CMK (cell line): ENCODE data around the gene ZNF544.

Source experiments
- DNase-seq: peaks from one replicate; pipeline ENCODE4 v3.0.0-alpha.2; 2010; ENCODE audit warnings: low read depth

Gene ZNF544

GRCh38 chr19:58228585-58229254 lies at the start of gene ZNF544:
ZNF544 (plus strand) TSS chr19:58228914; CDS start chr19:58244024, 15,110 bp downstream.
- DNase-seq: peak; percentile 85

DNA sequence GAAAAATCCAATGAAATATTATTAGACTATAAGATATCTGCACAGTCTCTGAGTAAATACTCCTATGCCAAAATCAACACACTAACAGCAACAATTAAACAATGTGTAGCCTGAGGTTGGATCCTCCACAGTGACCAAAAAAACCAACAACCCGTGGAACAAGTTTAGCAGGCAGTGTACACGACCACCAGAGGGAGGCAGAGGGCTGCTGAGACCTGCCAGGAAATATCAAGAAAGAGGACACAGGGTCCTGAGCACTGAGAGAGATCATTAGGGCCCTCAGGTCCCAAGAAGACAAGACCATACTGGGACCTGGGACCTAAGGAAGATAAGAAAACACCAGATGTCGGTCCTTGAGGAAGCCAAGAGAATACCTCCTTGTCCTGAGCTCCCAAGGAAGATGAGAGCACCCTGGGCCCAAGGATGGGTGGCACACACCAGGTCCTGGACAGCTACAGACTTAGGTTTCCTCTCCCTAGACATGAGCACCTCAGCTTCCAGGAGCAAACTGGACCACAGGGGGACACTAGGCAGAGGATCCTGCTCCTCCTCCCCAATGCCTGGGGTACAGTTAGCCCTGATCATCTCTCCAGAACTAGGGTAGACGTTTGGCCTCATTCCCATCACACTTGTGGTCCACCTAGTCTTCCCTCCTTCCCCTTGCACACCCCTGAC lies 46.7 kb upstream of the ZNF544 start:
- DNase-seq: peak; percentile 79

DNA sequence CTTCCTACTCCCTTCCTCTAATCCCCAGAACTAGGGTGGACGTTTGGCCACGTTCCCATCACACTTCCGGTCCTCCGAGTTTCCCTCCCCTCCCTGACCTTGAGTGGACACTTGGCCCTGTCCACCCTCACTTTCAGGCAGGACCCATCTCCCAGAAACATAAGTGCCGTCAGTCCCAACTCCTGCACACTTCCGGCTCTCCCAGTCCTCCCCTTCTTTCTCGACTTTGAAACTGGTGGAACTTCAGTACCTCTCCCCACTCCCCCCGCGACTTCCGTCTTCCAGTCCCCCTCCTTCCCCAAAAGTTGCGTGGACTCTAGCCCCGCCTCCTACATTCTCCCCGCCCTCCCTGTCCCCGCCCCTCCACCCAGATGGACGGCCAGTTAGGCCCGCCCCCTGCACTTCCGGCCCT lies 46.1 kb upstream of the ZNF544 start:
- peak; percentile 97 for DNase-seq

GRCh38 chr19:58182989-58183816 lies 45.5 kb upstream of the ZNF544 start, which contains the start of gene ZNF274:
ZNF274 (plus strand) TSS chr19:58183061; CDS start chr19:58183966, 905 bp downstream.
- peak; percentile 85 for DNase-seq

DNA sequence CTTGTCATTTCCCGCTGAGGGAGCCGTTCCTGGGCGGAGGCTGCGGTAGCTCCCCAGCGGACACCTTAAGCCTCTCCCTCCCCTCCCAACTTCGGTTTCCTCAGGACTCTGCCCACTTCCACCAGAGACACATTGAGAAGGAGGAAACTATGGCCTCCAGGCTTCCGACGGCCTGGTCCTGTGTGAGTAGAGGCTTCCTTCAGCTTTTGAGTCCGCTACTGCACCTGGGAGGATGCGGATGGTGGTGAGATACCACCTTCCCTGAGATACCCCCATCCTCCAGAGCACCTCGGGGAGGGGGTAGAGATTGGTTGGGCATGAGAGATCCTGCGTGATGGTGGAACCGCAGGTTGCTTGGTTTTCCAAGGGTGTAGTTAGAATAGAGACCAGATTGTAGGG lies 44.9 kb upstream of the ZNF544 start:
- DNase-seq: no peak

- DNase-seq: no peak
Measured at GRCh38 chr19:58196901-58197616, 31.7 kb upstream of the ZNF544 start.

- DNase-seq: no peak
Measured at GRCh38 chr19:58203814-58204475, 24.8 kb upstream of the ZNF544 start.

DNA sequence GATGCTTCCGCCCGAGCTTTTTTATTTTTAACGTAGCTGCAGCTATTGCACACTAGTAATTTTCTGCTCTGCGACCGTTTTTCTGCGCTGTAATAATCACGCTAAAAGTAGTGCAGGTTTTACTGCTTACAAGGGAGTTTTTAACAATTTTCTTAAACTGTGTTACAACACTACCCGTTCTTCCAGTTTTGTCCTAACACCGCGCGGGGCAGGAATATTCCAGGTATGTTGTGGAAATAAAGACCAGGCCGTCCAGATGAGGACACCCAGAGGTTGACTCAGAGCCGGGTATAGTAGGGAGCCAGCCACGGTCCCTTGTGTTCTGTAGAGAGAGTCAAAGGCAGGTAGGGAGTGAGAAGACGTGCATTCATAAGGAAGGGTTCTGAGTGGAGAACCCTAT lies 24.1 kb upstream of the ZNF544 start:
- no peak for DNase-seq

DNA sequence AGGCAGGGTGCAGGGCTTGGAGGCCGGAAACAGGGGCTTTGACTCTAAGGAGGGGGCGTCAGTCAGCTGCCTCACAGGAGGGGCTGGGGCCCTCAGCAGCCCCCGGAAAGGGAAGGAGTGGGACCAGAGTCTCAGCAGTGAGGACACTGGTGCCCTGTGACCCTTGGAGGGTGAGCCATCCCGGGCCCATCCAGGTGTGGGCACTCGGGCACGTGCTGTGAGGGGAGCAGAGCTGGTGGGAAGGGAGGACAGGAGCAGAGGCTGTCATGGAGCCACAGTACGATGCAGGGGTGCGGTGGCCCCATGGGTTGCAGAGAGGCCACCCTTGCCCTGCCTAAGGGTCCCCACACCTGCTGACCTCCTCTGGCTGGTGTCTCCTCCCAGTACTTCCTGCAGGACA lies 19.1 kb upstream of the ZNF544 start:
- DNase-seq: no peak

GRCh38 chr19:58212336-58213074 lies 16.2 kb upstream of the ZNF544 start:
- DNase-seq: no peak

DNA sequence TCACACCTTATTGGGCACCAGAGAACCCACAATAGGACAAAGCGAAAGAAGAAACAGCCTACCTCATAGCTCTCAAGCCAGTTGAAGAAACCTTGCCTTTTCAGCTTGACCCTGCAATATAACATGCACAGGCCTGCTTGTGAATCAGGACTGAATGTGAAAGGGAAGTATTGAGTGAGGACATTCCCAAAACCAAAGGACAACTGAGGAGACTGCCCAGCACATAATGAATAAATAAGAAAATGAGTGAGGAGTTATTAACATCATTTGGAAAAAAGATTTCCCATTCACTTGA lies 15.7 kb upstream of the ZNF544 start:
- DNase-seq: no peak

- no peak for DNase-seq
Measured at GRCh38 chr19:58217069-58217481, 11.6 kb upstream of the ZNF544 start.

DNA sequence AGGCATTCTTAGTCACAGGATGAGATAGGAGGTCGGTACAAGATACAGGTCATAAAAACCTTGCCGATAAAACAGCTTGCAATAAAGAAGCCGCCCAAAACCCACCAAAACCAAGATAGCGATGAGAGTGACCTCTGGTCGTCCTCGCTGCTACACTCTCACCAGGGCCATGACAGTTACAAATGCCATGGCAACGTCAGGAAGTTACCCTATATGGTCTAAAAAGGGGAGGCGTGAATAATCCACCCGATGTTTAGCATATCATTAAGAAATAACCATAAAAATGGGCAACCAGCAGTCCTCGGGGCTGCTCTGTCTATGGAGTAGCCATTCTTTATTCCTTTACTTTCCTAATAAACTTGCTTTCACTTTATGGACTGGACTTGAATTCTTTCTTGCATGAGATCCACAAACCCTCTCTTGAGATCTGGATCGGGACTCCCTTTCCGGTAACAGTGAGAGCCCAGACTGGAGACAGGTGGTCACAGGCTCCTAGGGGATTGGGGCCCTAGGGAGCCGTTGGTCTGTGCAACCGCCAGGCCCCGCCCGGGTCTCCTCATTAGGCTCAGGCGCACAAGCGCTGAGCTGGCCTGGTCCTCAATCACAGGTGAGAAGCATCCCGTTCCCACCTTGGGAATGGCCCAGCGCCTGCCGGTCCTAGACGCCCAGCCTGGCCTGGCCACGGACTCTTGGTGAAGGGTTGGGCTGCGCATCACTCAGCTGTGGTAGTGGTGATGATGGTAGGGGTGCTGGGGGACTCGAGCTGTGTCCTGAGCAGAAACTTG lies 10.9 kb upstream of the ZNF544 start:
- no peak for DNase-seq

- no peak for DNase-seq
Measured at GRCh38 chr19:58218899-58219298, 9.8 kb upstream of the ZNF544 start.

- DNase-seq: no peak
Measured at GRCh38 chr19:58227964-58228584, 640 bp upstream of the ZNF544 start.

- no peak for DNase-seq
Measured at GRCh38 chr19:58229255-58229639, 533 bp downstream of the ZNF544 start.

DNA sequence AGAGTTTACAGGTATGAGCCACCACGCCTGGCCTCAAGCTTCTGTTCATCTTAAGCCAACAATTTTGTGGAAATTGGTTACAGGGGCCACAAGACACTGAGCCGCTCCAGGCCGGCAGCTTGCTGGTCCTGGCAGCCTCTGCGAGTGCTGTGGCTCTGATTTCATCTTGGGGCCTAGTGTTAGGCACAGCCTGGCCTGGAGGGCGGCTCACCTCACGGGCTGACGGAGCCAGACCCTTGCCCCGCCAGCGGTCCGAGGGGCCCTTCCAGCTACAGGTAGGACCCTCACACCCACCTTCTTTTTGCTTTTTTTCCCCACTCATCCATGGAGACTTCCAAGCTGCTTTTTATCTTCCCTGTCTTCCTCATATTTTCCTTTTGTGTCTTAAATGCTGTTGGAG lies 8.6 kb downstream of the ZNF544 start:
- no peak for DNase-seq

GRCh38 chr19:58243351-58243750 lies 14.6 kb downstream of the ZNF544 start:
- no peak for DNase-seq

DNA sequence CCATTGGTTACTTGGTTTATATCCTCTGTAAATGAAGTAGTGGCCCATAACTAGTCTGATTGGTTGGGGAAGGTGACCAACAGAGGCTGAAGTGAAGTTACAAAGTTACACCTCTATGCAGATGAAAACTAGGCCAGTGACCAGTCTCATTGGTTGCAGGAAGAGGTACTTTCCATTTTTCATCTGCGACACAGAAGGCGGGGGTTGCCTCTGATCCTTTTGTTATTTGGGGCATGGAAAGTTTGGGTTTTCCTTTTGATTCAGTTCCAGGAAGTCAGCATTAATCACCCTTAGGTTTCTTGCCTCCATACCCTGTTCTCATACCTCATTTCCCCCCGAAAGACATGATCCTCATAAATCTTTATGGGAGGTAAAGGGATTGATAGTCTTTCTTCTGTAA lies 20.2 kb downstream of the ZNF544 start:
- no peak for DNase-seq
